T-helper 17 cell (primary cell): ENCODE measurements around the gene TOX2. TPM values are rescaled to one million over a fixed set of nuclear protein-coding genes. Genes with fewer than 3 reads are reported as not detected.

Source experiments
- ATAC-seq: fragments of 150-1000 bp; cut with Tn5 transposase; 2 replicates; pipeline ENCODE4 v1.10.0; 2021; ENCODE audit warnings: mild to moderate bottlenecking, moderate library complexity
- DNase-seq, 3 donors: peaks; one replicate each; pipeline versions ENCODE4 v3.0.0 to v3.0.0-alpha.2; 2020 to 2021
- H3K9me3 ChIP-seq: one replicate; pipeline ENCODE4 v1.7.0; 2013; ENCODE audit warnings: low read length, mild to moderate bottlenecking; ENCODE audit not compliant: control insufficient read depth, poor library complexity, severe bottlenecking
- H3K27ac Mint-ChIP-seq: one replicate; pipeline ENCODE4 v1.8.0; 2022; ENCODE audit warnings: mild to moderate bottlenecking, moderate library complexity, mixed read lengths
- H3K27me3 Mint-ChIP-seq: one replicate; pipeline ENCODE4 v1.8.0; 2022; ENCODE audit warnings: mixed read lengths
- H3K36me3 Mint-ChIP-seq: one replicate; pipeline ENCODE4 v1.8.0; 2022; ENCODE audit warnings: low read depth, mixed read lengths
- H3K4me1 Mint-ChIP-seq: one replicate; pipeline ENCODE4 v1.8.0; 2022; ENCODE audit warnings: mild to moderate bottlenecking, mixed read lengths
- H3K4me3 Mint-ChIP-seq: one replicate; pipeline ENCODE4 v1.8.0; 2022; ENCODE audit warnings: mild to moderate bottlenecking, moderate library complexity, mixed read lengths
- total RNA-seq, 4 donors: library from RNA in 2 of 4; stranded (reverse) in 2 of 4; gene quantifications; one replicate each; pipeline ENCODE4 v1.2.3 and lab custom pipeline; 2022 to 2026

TOX2 gene
- total RNA-seq, 2 donors from 2014 or later, result 1.7 to 2.2 TPM

GRCh38 chr20:44104798-44105517, 190.3 kb downstream of the TOX2 start:
- H3K27me3 Mint-ChIP-seq, result peaks cover 57% of the 10 kb centered on the region
- no peak for ATAC-seq
- DNase-seq, result no peak
- no peak overlapping the region for H3K27ac Mint-ChIP-seq
- peaks cover 10% of the 10 kb centered on the region for H3K9me3 ChIP-seq
- no peak overlapping the region for H3K4me3 Mint-ChIP-seq
- no peaks in the 10 kb centered on the region for H3K4me1 Mint-ChIP-seq
- peaks cover 7% of the 10 kb centered on the region for H3K36me3 Mint-ChIP-seq

DNA sequence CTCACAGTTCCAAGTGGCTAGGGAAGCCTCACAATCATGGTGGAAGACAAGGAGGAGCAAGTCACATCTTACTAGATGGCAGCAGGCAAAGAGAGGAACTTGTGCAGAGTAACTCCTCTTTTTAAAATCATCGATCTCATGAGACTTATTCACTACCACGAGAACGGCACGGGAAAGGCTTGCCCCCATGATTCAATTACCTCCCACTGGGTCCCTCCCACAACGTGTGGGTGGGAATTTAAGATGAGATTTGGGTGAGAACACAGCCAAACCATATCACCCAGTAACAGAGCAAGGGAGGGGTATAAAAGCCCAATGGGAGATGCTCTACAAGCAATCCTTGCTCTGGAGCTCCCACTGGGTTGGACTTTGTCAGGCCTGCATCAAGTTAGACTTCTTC, 192.0 kb downstream of the TOX2 start:
- H3K27me3 Mint-ChIP-seq, result peaks cover 64% of the 10 kb centered on the region
- no peaks in the 10 kb centered on the region for H3K4me1 Mint-ChIP-seq
- peaks cover 10% of the 10 kb centered on the region for H3K9me3 ChIP-seq
- peaks cover 5% of the 10 kb centered on the region for H3K36me3 Mint-ChIP-seq
- DNase-seq (no peak), ATAC-seq (no peak)
- no peak overlapping the region for H3K27ac Mint-ChIP-seq
- no peak overlapping the region for H3K4me3 Mint-ChIP-seq

DNA sequence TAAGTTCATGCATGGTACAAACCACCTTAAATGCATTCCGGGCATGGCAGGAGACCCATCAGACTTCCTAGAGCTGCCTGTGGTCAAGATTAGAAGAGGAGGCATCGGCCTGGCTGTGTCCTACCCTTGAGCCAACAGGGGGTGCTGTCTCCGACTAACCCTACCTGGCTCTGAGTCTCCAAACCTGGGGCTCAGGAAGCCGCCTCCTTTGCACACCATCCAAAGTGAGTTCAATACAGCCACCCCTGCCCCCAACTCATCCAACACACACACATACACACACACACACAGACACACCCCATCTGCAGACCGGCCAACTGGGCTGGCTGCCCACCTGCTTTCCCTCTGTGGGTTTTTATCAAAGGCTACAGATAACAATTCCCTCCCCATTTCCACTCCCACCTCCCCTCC, 195.3 kb downstream of the TOX2 start:
- H3K9me3 ChIP-seq, result peaks cover 10% of the 10 kb centered on the region
- H3K27ac Mint-ChIP-seq, result no peak overlapping the region
- no peaks in the 10 kb centered on the region for H3K4me1 Mint-ChIP-seq
- peaks cover 5% of the 10 kb centered on the region for H3K36me3 Mint-ChIP-seq
- no peak overlapping the region for H3K4me3 Mint-ChIP-seq
- no peak for ATAC-seq
- H3K27me3 Mint-ChIP-seq, result peaks cover 62% of the 10 kb centered on the region
- no peak for DNase-seq

- no peak for ATAC-seq
- Mint-ChIP-seq H3K4me3 (no peak overlapping the region), H3K27me3 (peaks cover 58% of the 10 kb centered on the region), H3K4me1 (no peaks in the 10 kb centered on the region), H3K27ac (no peak overlapping the region), H3K36me3 (peaks cover 5% of the 10 kb centered on the region)
- no peak for DNase-seq
- H3K9me3 ChIP-seq, result peaks cover 10% of the 10 kb centered on the region
Observed at GRCh38 chr20:44110816-44111568, 196.3 kb downstream of the TOX2 start.

GRCh38 chr20:44111712-44112335, 197.2 kb downstream of the TOX2 start:
- Mint-ChIP-seq H3K27ac (no peak overlapping the region), H3K4me3 (no peak overlapping the region), H3K4me1 (peaks cover 5% of the 10 kb centered on the region), H3K27me3 (peaks cover 58% of the 10 kb centered on the region), H3K36me3 (peaks cover 5% of the 10 kb centered on the region)
- peaks cover 10% of the 10 kb centered on the region for H3K9me3 ChIP-seq
- ATAC-seq (no peak), DNase-seq (no peak)

DNA sequence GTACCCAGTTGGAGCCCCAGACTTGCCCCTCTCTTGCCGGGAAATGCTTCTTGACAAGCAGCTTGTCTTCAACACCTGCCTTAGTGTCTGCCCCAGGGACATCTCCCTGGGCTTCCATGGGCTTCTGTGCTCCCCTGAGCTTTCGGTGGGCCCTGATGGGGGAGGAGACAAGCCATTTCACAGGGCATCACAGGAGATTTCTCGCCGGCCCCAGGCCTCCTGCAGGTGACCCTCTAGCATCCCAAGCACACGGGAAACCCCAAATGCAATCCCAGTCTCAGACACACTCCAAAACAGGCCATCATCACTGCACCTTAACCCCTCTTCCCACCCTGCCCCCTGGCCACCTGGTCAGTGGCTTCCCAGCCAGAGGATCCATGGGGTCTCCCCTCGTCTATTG, 197.8 kb downstream of the TOX2 start:
- Mint-ChIP-seq H3K4me1 (peaks cover 5% of the 10 kb centered on the region), H3K4me3 (no peak overlapping the region), H3K27ac (no peak overlapping the region), H3K27me3 (peaks cover 64% of the 10 kb centered on the region), H3K36me3 (peaks cover 5% of the 10 kb centered on the region)
- no peak for DNase-seq
- no peak for ATAC-seq
- H3K9me3 ChIP-seq, result peaks cover 9% of the 10 kb centered on the region

GRCh38 chr20:44112889-44113617, 198.4 kb downstream of the TOX2 start:
- no peak overlapping the region for H3K4me3 Mint-ChIP-seq
- H3K27ac Mint-ChIP-seq, result no peak overlapping the region
- H3K9me3 ChIP-seq, result peaks cover 3% of the 10 kb centered on the region
- peaks cover 70% of the 10 kb centered on the region for H3K27me3 Mint-ChIP-seq
- H3K4me1 Mint-ChIP-seq, result peaks cover 5% of the 10 kb centered on the region
- ATAC-seq, result no peak
- peaks cover 5% of the 10 kb centered on the region for H3K36me3 Mint-ChIP-seq
- DNase-seq, result no peak

- peaks cover 3% of the 10 kb centered on the region for H3K36me3 Mint-ChIP-seq
- no peak for DNase-seq
- no peak for ATAC-seq
- H3K4me3 Mint-ChIP-seq, result no peak overlapping the region
- no peaks in the 10 kb centered on the region for H3K9me3 ChIP-seq
- H3K27me3 Mint-ChIP-seq, result peaks cover 75% of the 10 kb centered on the region
- H3K27ac Mint-ChIP-seq, result no peak overlapping the region
- peaks cover 5% of the 10 kb centered on the region for H3K4me1 Mint-ChIP-seq
Observed at GRCh38 chr20:44113618-44114376, 199.1 kb downstream of the TOX2 start.

- Mint-ChIP-seq H3K4me1 (peaks cover 7% of the 10 kb centered on the region), H3K36me3 (peaks cover 2% of the 10 kb centered on the region), H3K27ac (no peak overlapping the region), H3K27me3 (peaks cover 66% of the 10 kb centered on the region), H3K4me3 (no peak overlapping the region)
- DNase-seq (no peak), ATAC-seq (no peak)
- no peaks in the 10 kb centered on the region for H3K9me3 ChIP-seq
Observed at GRCh38 chr20:44115181-44115580, 200.5 kb downstream of the TOX2 start.

GRCh38 chr20:44115762-44116644, 201.4 kb downstream of the TOX2 start:
- H3K9me3 ChIP-seq, result no peaks in the 10 kb centered on the region
- Mint-ChIP-seq H3K36me3 (peaks cover 2% of the 10 kb centered on the region), H3K27me3 (peaks cover 62% of the 10 kb centered on the region), H3K4me1 (peaks cover 7% of the 10 kb centered on the region), H3K27ac (no peak overlapping the region), H3K4me3 (no peak overlapping the region)
- ATAC-seq, result no peak
- no peak for DNase-seq

DNA sequence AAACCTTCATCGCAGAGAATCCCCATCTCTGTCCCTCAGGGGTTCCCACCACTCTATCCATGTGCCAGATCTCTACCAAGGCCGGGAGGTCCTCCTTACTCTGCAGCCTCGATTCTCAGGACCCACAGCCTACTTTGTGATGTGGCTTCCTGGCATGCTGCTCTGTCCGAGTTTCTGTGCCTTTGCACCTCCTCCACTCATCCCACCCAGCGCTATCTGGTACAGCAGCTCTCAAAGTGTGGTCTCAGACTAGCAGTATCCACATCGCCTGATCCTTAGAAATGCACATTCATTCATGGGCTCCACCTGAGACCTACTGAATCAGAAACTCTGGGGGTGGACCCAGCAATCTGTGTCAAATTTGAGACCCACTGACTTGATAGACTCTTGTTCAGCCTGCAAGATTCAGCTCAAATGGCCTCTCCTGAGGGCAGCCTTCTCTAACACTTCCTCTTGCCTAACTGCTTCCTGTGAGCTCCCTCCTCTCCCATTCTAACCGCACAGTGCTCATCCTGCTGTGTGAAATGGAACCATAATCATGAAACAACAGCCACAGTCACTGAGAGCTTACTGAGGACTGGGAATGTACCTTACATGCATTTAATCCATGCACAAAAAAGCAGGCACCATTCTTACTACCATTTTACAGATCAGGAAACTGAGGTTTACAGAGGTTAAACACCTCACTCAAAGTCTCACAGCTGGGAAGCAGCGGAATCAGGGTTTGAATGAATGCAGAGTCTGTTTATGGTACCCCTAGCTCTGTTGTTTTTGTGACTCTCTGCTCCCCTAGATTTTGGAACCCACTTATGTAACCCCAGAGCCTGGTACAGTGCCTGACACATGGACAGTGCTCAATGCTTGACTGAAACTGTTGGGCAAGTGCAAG, 202.9 kb downstream of the TOX2 start:
- H3K9me3 ChIP-seq, result no peaks in the 10 kb centered on the region
- Mint-ChIP-seq H3K27me3 (peaks cover 64% of the 10 kb centered on the region), H3K27ac (no peak overlapping the region), H3K4me1 (peaks cover 7% of the 10 kb centered on the region), H3K4me3 (no peak overlapping the region), H3K36me3 (peaks cover 4% of the 10 kb centered on the region)
- ATAC-seq (no peak), DNase-seq (no peak)
